AG04449 (cell line): ENCODE measurements around the gene ALOX15B.
"Not testable (repeated sequence)": the region's sequence is repeated elsewhere in the genome, so short reads cannot be mapped to it uniquely, and the experiment has no call there.

Source experiments
- CTCF ChIA-PET: fragments of 350-600 bp; formaldehyde crosslinking; extraction: SDS; loops from one replicate; lab custom pipeline; 2021; ENCODE audit warnings: antibody characterized with exemption; lab: Yijun Ruan, JAX
- POLR2A ChIA-PET: fragments of 400-600, 350-600 bp; formaldehyde crosslinking; extraction: SDS; loops from one replicate; lab custom pipeline; 2020; ENCODE audit warnings: antibody characterized with exemption, inconsistent platforms; lab: Yijun Ruan, JAX
- DNase-seq: peaks from one replicate; pipeline ENCODE4 v3.0.0-alpha.2; 2010; ENCODE audit warnings: low read depth, low spot score
- H3K4me3 ChIP-seq: 2 replicates; pipeline ENCODE4 v1.5.1; 2011; ENCODE audit warnings: low read depth, mild to moderate bottlenecking, control low read depth, low read length
- CTCF ChIP-seq: IDR thresholded peaks from one replicate; pipeline ENCODE4 v1.5.1; 2011; ENCODE audit warnings: mild to moderate bottlenecking, moderate library complexity, low read length, control low read depth, inconsistent platforms; ENCODE audit not compliant: insufficient read depth; ENCODE audit errors: missing control alignments

The ALOX15B gene

GRCh38 chr17:8056232-8056975, 17.5 kb downstream of the ALOX15B start:
- ChIA-PET CTCF (interaction anchor here (0.7 to 12.4 kb wide), 34 partner anchors 10 to 541 kb away, joined by 3 to 233 read pairs (median 8); partner anchors contain the start of genes ALOX12B, ALOX15B, ALOXE3 and CNTROB), POLR2A (interaction anchor here (0.5 to 0.8 kb wide), 2 partner anchors 117 to 906 kb away, joined by 3 read pairs; no protein-coding TSS in a partner anchor)
- no peak overlapping the region for H3K4me3 ChIP-seq
- TF ChIP-seq CTCF: no peak
- DNase-seq: no peak

- TF ChIP-seq CTCF: no peak
- ChIA-PET POLR2A (interaction anchor here (0.8 kb wide), 1 partner anchor 116 kb away, joined by 3 read pairs; no protein-coding TSS in a partner anchor), CTCF (interaction anchor here (0.7 to 12.4 kb wide), 64 partner anchors 8 to 1012 kb away, joined by 3 to 233 read pairs (median 5); partner anchors contain the start of genes ALOX12B, ALOX15B, ALOXE3 and CNTROB)
- no peak for DNase-seq
- H3K4me3 ChIP-seq: no peak overlapping the region
Measured at GRCh38 chr17:8056976-8057625, 18.2 kb downstream of the ALOX15B start.

- CTCF ChIA-PET: interaction anchor here (0.8 to 12.4 kb wide), 69 partner anchors 8 to 1012 kb away, joined by 3 to 233 read pairs (median 4); partner anchors contain the start of genes ALOX12B, ALOX15B, ALOXE3 and CNTROB
- H3K4me3 ChIP-seq: no peak overlapping the region
- no peak for DNase-seq
- TF ChIP-seq CTCF: peak; percentile 68
- POLR2A ChIA-PET: no interaction called here
Measured at GRCh38 chr17:8057691-8058114, 18.8 kb downstream of the ALOX15B start.

GRCh38 chr17:8059131-8059530, 20.3 kb downstream of the ALOX15B start:
- no peak overlapping the region for H3K4me3 ChIP-seq
- TF ChIP-seq CTCF: no peak
- no peak for DNase-seq
- ChIA-PET CTCF (interaction anchor here (0.8 to 12.4 kb wide), 27 partner anchors 14 to 727 kb away, joined by 3 to 233 read pairs (median 5); partner anchors contain the start of genes ALOX12B, ALOX15B, ALOXE3 and GUCY2D), POLR2A (no interaction called here)

GRCh38 chr17:8060274-8060673, 21.4 kb downstream of the ALOX15B start:
- CTCF ChIA-PET: interaction anchor here (0.6 to 12.4 kb wide), 48 partner anchors 8 to 834 kb away, joined by 3 to 233 read pairs (median 5); partner anchors contain the start of genes ALOX12B, ALOX15B, ALOXE3 and CYB5D1
- TF ChIP-seq CTCF: peak; percentile 47
- DNase-seq: no peak
- no peak overlapping the region for H3K4me3 ChIP-seq
- POLR2A ChIA-PET: no interaction called here

- POLR2A ChIA-PET, H3K4me3 ChIP-seq, DNase-seq: not testable (repeated sequence)
- CTCF ChIA-PET: interaction anchor here (0.6 to 12.4 kb wide), 30 partner anchors 11 to 935 kb away, joined by 3 to 233 read pairs (median 4); partner anchors contain the start of genes ALOX12B, ALOX15B, ALOXE3 and NAA38
Measured at GRCh38 chr17:8061851-8062250, 23.0 kb downstream of the ALOX15B start.
